K562 (cell line): ENCODE results near the gene PSMD13. TPM values are rescaled to one million over a fixed set of nuclear protein-coding genes. Genes with fewer than 3 reads are reported as not detected.

Experiments used
- ATF2 ChIP-seq: sonication (generic); formaldehyde crosslinking; IDR thresholded peaks from 2 replicates; pipeline ENCODE4 v1.8.1; 2022; ENCODE audit warnings: missing genetic modification reagents
- BRF1 ChIP-seq: IDR thresholded peaks from 3 replicates; pipeline ENCODE4 v1.6.1; 2011; ENCODE audit warnings: borderline replicate concordance, mild to moderate bottlenecking; ENCODE audit not compliant: insufficient read length; ENCODE audit errors: extremely low read depth
- FIP1L1 ChIP-seq: fragments of 200-400 bp; formaldehyde crosslinking; IDR thresholded peaks from 2 replicates; pipeline ENCODE4 v1.6.1; 2018; ENCODE audit warnings: mild to moderate bottlenecking, low read depth, low read length; ENCODE audit not compliant: poor library complexity, severe bottlenecking
- FOS ChIP-seq: IDR thresholded peaks from 3 replicates; pipeline ENCODE4 v1.6.1; 2011; ENCODE audit not compliant: insufficient read length; ENCODE audit errors: extremely low read depth
- HDGF ChIP-seq: fragments of 450-650 bp; IDR thresholded peaks from 2 replicates; pipeline ENCODE4 v1.6.1; 2016
- KDM5B ChIP-seq: fragments of 200-600 bp; sonication (generic); IDR thresholded peaks from 2 replicates; pipeline ENCODE4 v1.6.1; 2012; ENCODE audit warnings: low read depth, mild to moderate bottlenecking, moderate library complexity, low read length, control low read depth, inconsistent platforms; ENCODE audit not compliant: insufficient replicate concordance
- PTTG1 ChIP-seq: fragments of 450-650 bp; IDR thresholded peaks from 2 replicates; pipeline ENCODE4 v1.6.1; 2016; ENCODE audit warnings: low read depth, mild to moderate bottlenecking, missing genetic modification characterization, missing compliant biosample characterization
- SMARCB1 ChIP-seq: IDR thresholded peaks from 2 replicates; pipeline ENCODE4 v1.6.1; 2011; ENCODE audit warnings: improper control_type of control experiment, low read depth; ENCODE audit not compliant: insufficient read length
- SPI1 ChIP-seq: IDR thresholded peaks from 2 replicates; pipeline ENCODE4 v1.6.1; 2011; ENCODE audit warnings: low read depth, low read length, control low read depth, borderline replicate concordance
- STAT5B ChIP-seq: fragments of 250-450 bp; sonication (Bioruptor Pico); IDR thresholded peaks from 2 replicates; pipeline ENCODE4 v1.8.0; 2021; ENCODE audit warnings: mild to moderate bottlenecking, inconsistent platforms
- TOE1 ChIP-seq, 2 experiments: fragments of 450-650 bp in 1 of 2; sonication (generic) in 1 of 2; formaldehyde crosslinking in 1 of 2; IDR thresholded peaks; 2 replicates each; pipeline versions ENCODE4 v1.7.1 to v1.8.0; 2016 to 2022; ENCODE audit warnings: borderline replicate concordance in 2 of 2, mild to moderate bottlenecking in 2 of 2, antibody characterized with exemption in 1 of 2, inconsistent platforms in 1 of 2, low read depth in 1 of 2, missing genetic modification reagents in 1 of 2, moderate library complexity in 1 of 2
- XRCC3 ChIP-seq: fragments of 450-650 bp; IDR thresholded peaks from 2 replicates; pipeline ENCODE4 v1.6.1; 2017; ENCODE audit warnings: mild to moderate bottlenecking, moderate library complexity
- XRCC4 ChIP-seq: IDR thresholded peaks from one replicate; pipeline ENCODE4 v1.6.1; 2011; ENCODE audit not compliant: insufficient read depth, insufficient read length; ENCODE audit errors: extremely low read depth
- YBX1 ChIP-seq: fragments of 450-650 bp; IDR thresholded peaks from 2 replicates; pipeline ENCODE4 v1.7.1; 2016; ENCODE audit warnings: mild to moderate bottlenecking
- ZKSCAN8 ChIP-seq: fragments of 200-800 bp; sonication (Bioruptor generic); IDR thresholded peaks from 2 replicates; pipeline ENCODE4 v1.6.1; 2016; ENCODE audit warnings: missing genetic modification characterization, missing compliant biosample characterization
- ZNF609 ChIP-seq: sonication (generic); formaldehyde crosslinking; IDR thresholded peaks from 2 replicates; pipeline ENCODE4 v1.8.1; 2023; ENCODE audit warnings: missing genetic modification reagents, mild to moderate bottlenecking, borderline replicate concordance
- polyA plus RNA-seq, 8 experiments: library from polyadenylated mRNA; depleted of rRNA in 4 of 8; stranded (reverse) in 5 of 8; unstranded in 3 of 8; fragments of >200 nt; fragmentation: Nextera tagmentation in 2 of 8; fragmentation: Illumina TruSeq in 1 of 8; extraction: Ambion mirVana in 2 of 8; extraction: Trizol in 1 of 8; gene quantifications; 2 replicates each; pipeline versions ENCODE4 v1.2.1 to v1.2.3, GENCODE V29; 2011 to 2014; ENCODE audit warnings: inconsistent platforms in 1 of 8, missing spikeins in 1 of 8
- total RNA-seq, 7 experiments: library from RNA; depleted of rRNA in 6 of 7; stranded (reverse); fragments of >200 nt in 6 of 7; fragmentation: Illumina TruSeq in 2 of 7; extraction: Trizol in 2 of 7; gene quantifications; 2 replicates each; pipeline versions ENCODE4 v1.2.1 to v1.2.3, GENCODE V29; 2011 to 2021; ENCODE audit warnings: low replicate concordance in 1 of 7
- TF ChIP-seq, protein P1 (sequence below): fragments of 450-650 bp; IDR thresholded peaks from 2 replicates; pipeline ENCODE4 v1.6.1; 2017; ENCODE audit warnings: antibody characterized with exemption
- TF ChIP-seq, protein P2 (sequence below): fragments of 450-650 bp; IDR thresholded peaks from 2 replicates; pipeline ENCODE4 v1.6.1; 2017; ENCODE audit warnings: mild to moderate bottlenecking, moderate library complexity

PSMD13 gene
- total and polyA plus RNA-seq, 9 of the 15 experiments (the other 6 are each of a cell fraction or from before 2014, with no cell fraction given), result 185 to 383 (median 267) TPM

GRCh38 chr11:208181-208916 lies 28.4 kb upstream of the PSMD13 start (continued):
- TF ChIP-seq YBX1 (no peak), XRCC4 (no peak), TOE1 (IDR thresholded peaks at IDR 0.05; ENCODE audit: borderline replicate concordance) (no peak), TOE1 (CRISPR knock-in tag; IDR thresholded peaks at IDR 0.05; ENCODE audit: borderline replicate concordance, low read depth) (no peak), FOS (no peak), XRCC3 (no peak), SMARCB1 (no peak), FIP1L1 (peak; percentile 64), HDGF (no peak), KDM5B (peak; percentile 67), BRF1 (no peak), SPI1 (peak; percentile 62; the same call in 1 of the 2 replicates), ZKSCAN8 (CRISPR knock-in tag) (no peak), PTTG1 (tag) (no peak), ATF2 (CRISPR knock-in tag) (no peak), ZNF609 (CRISPR knock-in tag) (no peak), STAT5B (CRISPR knock-in tag) (no peak)
- TF ChIP-seq, protein P1, sequence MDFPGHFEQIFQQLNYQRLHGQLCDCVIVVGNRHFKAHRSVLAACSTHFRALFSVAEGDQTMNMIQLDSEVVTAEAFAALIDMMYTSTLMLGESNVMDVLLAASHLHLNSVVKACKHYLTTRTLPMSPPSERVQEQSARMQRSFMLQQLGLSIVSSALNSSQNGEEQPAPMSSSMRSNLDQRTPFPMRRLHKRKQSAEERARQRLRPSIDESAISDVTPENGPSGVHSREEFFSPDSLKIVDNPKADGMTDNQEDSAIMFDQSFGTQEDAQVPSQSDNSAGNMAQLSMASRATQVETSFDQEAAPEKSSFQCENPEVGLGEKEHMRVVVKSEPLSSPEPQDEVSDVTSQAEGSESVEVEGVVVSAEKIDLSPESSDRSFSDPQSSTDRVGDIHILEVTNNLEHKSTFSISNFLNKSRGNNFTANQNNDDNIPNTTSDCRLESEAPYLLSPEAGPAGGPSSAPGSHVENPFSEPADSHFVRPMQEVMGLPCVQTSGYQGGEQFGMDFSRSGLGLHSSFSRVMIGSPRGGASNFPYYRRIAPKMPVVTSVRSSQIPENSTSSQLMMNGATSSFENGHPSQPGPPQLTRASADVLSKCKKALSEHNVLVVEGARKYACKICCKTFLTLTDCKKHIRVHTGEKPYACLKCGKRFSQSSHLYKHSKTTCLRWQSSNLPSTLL, result no peak
- TF ChIP-seq, protein P2, sequence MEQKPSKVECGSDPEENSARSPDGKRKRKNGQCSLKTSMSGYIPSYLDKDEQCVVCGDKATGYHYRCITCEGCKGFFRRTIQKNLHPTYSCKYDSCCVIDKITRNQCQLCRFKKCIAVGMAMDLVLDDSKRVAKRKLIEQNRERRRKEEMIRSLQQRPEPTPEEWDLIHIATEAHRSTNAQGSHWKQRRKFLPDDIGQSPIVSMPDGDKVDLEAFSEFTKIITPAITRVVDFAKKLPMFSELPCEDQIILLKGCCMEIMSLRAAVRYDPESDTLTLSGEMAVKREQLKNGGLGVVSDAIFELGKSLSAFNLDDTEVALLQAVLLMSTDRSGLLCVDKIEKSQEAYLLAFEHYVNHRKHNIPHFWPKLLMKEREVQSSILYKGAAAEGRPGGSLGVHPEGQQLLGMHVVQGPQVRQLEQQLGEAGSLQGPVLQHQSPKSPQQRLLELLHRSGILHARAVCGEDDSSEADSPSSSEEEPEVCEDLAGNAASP, result no peak
